Measurements from ENCODE around the gene DMRT1. TPM values are rescaled to one million over a fixed set of nuclear protein-coding genes. Genes with fewer than 3 reads are reported as not detected.
A peak's percentile ranks its signal among the peaks of the same experiment; 100 is the strongest.

The DMRT1 gene
- total and polyA plus RNA-seq, 11 donors, result not detected

DNA sequence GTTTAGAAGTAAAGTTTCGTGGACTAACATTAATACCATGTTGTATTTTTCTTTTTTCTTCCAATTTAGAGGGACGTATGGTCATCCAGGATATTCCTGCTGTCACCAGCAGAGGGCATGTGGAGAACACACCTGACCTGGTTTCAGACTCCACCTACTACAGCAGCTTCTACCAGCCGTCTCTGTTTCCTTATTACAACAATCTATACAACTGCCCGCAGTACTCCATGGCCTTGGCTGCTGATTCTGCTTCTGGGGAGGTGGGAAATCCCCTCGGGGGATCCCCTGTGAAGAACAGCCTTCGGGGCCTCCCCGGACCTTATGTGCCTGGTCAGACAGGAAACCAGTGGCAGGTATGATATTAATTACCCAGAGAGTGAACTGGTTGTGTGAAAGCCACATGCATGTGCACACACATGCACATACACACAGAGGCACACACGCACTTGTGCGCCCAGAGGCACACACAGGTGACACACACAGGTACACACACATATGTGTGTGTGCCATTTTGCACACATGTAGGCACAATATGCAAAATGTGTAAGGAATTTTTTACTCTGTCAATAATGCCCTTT, 52.4 kb downstream of the DMRT1 start:
- Histone ChIP-seq H3K4me3 (no peak overlapping the region), H3K27ac (no peak overlapping the region), H3K9me3 (no peaks in the 10 kb centered on the region), H3K4me1 (peaks cover 0 to 5% (median 0%) of the 10 kb centered on the region in 12 donors), H3K36me3 (no peaks in the 10 kb centered on the region), H3K27me3 (peaks cover 0 to 17% (median 0%) of the 10 kb centered on the region in 9 donors)
- 30 to 40% (median 37%) methylated on average over 9 of the region's 9 CpGs for WGBS, 4 donors
- ATAC-seq (peak; percentile 50 to 80 (median 54)), DNase-seq (peak in 2 of 5 donors; percentile 21 to 42)
- intact Hi-C loops (cut with DNase I), result loop anchor here (2.0 to 5.0 kb wide), 4 partner anchors 111 to 117 kb away; no protein-coding TSS in a partner anchor
- TF ChIP-seq, protein P1, sequence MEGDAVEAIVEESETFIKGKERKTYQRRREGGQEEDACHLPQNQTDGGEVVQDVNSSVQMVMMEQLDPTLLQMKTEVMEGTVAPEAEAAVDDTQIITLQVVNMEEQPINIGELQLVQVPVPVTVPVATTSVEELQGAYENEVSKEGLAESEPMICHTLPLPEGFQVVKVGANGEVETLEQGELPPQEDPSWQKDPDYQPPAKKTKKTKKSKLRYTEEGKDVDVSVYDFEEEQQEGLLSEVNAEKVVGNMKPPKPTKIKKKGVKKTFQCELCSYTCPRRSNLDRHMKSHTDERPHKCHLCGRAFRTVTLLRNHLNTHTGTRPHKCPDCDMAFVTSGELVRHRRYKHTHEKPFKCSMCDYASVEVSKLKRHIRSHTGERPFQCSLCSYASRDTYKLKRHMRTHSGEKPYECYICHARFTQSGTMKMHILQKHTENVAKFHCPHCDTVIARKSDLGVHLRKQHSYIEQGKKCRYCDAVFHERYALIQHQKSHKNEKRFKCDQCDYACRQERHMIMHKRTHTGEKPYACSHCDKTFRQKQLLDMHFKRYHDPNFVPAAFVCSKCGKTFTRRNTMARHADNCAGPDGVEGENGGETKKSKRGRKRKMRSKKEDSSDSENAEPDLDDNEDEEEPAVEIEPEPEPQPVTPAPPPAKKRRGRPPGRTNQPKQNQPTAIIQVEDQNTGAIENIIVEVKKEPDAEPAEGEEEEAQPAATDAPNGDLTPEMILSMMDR (IDR thresholded peaks at IDR 0.05), result peak; percentile 35 to 71 (median 64)
- TF ChIP-seq POLR2A (IDR thresholded peaks at IDR 0.05), result no peak

DNA sequence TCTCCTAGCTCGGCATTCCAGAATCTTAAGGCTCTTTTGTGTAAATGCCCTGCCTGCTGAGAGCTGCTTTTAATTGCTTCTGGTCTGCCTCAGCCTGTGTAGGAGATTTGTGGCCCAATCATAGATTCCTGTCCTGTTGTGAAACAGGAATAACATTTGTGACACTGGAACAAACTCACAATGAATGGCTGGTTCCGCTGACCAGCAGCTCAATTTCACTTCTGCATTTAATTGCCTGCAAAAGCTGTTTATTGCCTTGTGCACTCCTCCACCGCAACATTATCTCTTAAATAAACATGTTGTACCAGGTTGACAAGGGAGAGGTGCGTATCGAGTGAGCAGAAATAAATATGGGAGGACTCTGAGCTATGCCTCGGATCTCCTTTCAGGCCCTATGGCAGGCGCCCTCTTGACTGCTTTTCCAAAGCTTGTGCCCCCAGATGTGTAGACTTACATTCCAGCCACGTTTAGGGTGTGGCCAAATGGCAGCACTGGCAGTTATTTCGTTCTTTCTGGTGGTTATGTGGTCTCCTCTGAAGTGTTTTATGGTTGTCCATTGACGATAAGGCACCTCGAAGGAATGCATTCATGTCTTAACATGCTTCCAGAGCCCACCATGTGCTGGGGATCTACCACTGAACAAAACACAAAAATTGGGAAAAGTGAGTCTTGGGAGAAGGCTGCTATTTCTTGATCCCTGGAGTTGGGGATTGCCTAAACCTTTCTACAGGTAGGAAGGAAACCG, 58.1 kb downstream of the DMRT1 start:
- no peaks in the 10 kb centered on the region for H3K36me3 ChIP-seq
- no peaks in the 10 kb centered on the region for H3K9me3 ChIP-seq
- WGBS, 4 donors, result 43 to 55% (median 46%) methylated on average over 12 of the region's 12 CpGs
- no peak overlapping the region for H3K27ac ChIP-seq
- H3K4me1 ChIP-seq, result peaks cover 0 to 8% (median 0%) of the 10 kb centered on the region in 12 donors
- no peak overlapping the region for H3K4me3 ChIP-seq
- peaks cover 0 to 46% (median 9%) of the 10 kb centered on the region in 9 donors for H3K27me3 ChIP-seq
- intact Hi-C loops (cut with DNase I), result no loop called here
- DNase-seq, result no peak
- ATAC-seq, result peak in 1 of 4 donors; percentile 48
- no peak for TF ChIP-seq POLR2A (IDR thresholded peaks at IDR 0.05)
- TF ChIP-seq, protein P1 (IDR thresholded peaks at IDR 0.05), result no peak

DNA sequence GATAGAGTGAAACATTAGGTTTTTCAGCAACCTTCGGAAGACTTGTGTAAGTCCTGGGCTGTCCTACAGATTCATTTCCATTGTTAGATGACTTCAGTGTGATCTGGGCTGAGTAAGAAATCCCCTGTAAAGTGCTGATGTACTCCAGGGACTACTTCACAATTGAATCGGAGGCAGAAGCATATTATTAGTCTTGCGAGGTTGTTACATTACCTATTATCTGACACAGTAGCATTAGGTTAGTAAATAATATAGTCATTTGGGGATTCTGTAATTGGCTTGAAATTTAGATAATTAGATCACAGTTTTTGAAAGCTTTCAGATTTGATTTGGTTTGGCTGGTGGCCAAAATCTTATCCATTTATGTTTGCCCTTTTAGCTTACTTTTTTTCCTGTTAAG, 62.4 kb downstream of the DMRT1 start:
- TF ChIP-seq, protein P1 (IDR thresholded peaks at IDR 0.05), result no peak
- TF ChIP-seq POLR2A (IDR thresholded peaks at IDR 0.05), result no peak
- H3K27me3 ChIP-seq, result peaks cover 0 to 75% (median 30%) of the 10 kb centered on the region in 9 donors
- intact Hi-C loops (cut with DNase I), result no loop called here

DNA sequence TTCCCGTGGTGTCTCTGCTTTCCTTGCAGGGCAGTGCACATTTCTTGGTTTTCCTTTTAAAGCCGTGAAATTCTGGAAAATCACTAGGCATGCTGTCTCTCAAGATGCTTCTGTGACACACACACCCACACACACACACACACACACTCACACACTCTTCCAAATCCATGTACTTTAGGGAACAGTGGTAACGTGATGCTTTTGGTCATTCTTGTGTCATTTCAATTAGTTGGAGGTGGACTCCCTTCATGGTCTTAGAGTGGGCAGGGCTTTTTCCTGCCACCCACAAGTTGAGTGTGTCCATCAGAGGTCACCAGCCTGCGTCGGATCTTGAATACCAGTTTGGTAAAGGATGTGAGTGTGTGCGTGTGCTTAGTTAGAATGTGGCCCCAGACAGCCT, 64.4 kb downstream of the DMRT1 start:
- no peak for TF ChIP-seq POLR2A (IDR thresholded peaks at IDR 0.05)
- TF ChIP-seq, protein P1 (IDR thresholded peaks at IDR 0.05), result no peak
- H3K4me3 ChIP-seq, result no peak overlapping the region
- intact Hi-C loops (cut with DNase I), result no loop called here
- no peaks in the 10 kb centered on the region for H3K4me1 ChIP-seq
- DNase-seq, result no peak
- 60 to 68% (median 67%) methylated on average over 6 of the region's 6 CpGs for WGBS, 4 donors
- no peaks in the 10 kb centered on the region for H3K36me3 ChIP-seq
- H3K9me3 ChIP-seq, result no peaks in the 10 kb centered on the region
- H3K27ac ChIP-seq, result no peak overlapping the region
- peaks cover 0 to 86% (median 29%) of the 10 kb centered on the region in 9 donors for H3K27me3 ChIP-seq
- no peak for ATAC-seq

More for the DNA sequence above, 62.4 kb downstream of the DMRT1 start:
- DNase-seq, result no peak
- Histone ChIP-seq H3K9me3 (no peaks in the 10 kb centered on the region), H3K27ac (no peak overlapping the region), H3K36me3 (no peaks in the 10 kb centered on the region), H3K4me1 (peaks cover 0 to 8% (median 0%) of the 10 kb centered on the region in 12 donors), H3K4me3 (no peak overlapping the region)
- WGBS, 4 donors, result 70 to 82% (median 74%) methylated on average over 3 of the region's 3 CpGs
- ATAC-seq, result no peak

All from heart left ventricle (tissue), 16 donors.